Activated T-cell treated with anti-CD3 and anti-CD28 coated beads for 1 hour (primary cell): ENCODE data around the gene BAAT.
"Not testable (repeated sequence)": the region's sequence is repeated elsewhere in the genome, so short reads cannot be mapped to it uniquely, and the experiment has no call there.

Experiments
- DNase-seq: peaks from one replicate; pipeline ENCODE4 v3.0.0-alpha.2; 2020; ENCODE audit warnings: low read depth

BAAT gene

GRCh38 chr9:101384873-101385536, at the start of gene BAAT:
Gene BAAT (minus strand): TSS chr9:101385006. CDS start chr9:101371404, 13,602 bp downstream.
- not testable (repeated sequence) for DNase-seq

- no peak for DNase-seq
Measured at GRCh38 chr9:101433229-101433628, 48.4 kb upstream of the BAAT start.

- DNase-seq: no peak
Measured at GRCh38 chr9:101432740-101433139, 47.9 kb upstream of the BAAT start.

DNA sequence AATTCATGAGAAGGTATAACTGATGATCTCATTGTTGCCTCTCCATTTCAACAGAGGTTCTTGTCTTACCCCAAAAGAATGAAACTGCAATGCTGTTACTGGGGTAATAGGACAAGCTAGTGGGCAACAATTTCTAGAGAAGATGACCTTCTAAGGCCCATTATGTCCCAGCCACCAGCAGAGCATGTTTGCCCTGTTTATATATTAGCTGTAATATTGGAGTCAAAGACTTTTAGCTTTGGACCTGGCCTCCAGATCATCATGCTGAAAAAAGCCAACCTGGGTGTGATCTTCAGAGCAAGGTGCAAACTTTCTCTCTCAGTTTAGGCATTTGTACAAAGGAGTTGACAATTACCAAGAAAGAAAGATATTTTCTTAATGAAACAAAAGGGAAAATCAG, 47.4 kb upstream of the BAAT start:
- DNase-seq: no peak

DNA sequence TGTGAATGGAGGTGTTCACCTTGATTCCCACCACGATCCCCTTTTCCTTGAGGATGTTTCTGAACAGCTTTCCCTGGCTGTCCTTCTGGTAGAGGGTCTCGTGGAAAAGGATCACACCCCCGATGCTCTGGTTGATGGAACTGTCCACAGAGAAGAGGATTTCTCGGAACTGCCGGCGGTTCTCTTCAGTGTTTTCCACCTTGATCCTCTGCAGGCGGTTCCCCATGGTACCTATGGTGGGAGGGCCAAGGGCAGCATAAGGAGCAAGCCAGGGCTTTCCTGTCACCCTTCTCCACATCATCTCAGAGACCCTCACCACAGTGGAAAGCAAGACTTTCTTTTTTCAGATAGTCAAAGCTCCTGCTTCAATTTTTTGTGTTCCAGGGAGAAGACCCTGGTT, 44.9 kb upstream of the BAAT start:
- DNase-seq: no peak

- DNase-seq: no peak
Measured at GRCh38 chr9:101428909-101429308, 44.1 kb upstream of the BAAT start.

- DNase-seq: no peak
Measured at GRCh38 chr9:101427957-101428655, 43.3 kb upstream of the BAAT start.

DNA sequence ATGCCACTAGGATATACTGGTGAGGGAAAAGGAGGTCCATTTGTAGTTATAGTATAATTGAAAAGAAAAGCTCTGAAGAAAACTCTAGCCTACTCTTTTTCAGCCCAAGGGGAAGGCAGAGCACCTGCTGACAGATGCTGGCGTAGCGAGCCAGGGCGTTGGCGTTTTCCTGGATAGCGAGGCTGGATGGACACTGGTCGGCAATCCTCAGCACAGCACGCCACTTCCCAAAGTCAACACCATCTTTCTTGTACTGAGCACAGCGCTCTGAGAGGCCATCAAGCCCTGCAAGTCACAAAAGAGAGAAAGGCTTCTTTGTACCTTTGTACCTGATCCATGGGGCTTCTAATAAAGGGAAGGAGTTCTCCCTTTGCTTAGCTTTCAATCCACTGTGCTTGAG, 42.6 kb upstream of the BAAT start:
- DNase-seq: no peak

- no peak for DNase-seq
Measured at GRCh38 chr9:101421653-101422065, 36.9 kb upstream of the BAAT start.

GRCh38 chr9:101419863-101420262, 35.1 kb upstream of the BAAT start:
- no peak for DNase-seq

DNA sequence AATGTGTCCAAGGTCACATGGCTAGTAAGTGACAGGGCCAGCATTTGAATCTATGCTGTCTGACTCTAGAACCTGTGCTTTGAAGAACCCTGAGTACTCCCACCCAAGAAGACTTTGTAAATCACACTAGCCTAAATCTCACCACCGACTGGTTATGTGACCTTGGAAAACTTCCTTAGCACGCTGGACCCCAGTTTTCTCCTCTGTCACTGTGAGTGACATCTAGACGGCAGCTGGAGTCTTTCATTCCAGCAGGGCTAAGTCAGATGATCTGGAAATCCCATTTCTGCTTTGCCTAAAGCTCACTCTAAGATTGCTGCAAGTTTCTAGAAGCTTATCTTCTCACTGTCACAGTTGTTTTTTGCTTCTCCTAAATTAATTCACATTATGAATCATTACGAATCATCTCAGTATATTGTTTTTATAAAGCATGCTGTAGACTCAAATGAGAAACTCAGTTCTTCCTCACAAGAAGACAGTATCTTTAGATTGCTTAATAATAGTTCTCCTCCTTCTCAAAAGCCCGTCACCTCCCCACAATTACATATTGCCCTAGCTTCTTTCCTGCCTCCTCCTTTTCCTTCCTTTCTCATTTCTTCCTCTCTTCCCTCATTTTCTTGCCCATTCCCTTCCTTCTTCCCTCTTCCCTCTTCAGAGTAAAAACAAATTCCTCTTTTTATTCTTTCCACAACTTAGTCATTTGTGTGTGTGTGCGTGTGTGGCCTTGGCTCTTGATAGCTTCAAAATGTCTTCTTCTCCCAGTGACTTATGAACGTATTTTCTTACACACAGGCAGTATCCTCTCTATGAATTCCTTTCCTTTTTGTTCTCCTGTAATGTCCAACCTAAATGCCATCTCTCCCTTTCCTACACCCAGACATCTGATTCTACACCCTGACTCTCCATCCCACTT, 34.0 kb upstream of the BAAT start:
- DNase-seq: no peak

DNA sequence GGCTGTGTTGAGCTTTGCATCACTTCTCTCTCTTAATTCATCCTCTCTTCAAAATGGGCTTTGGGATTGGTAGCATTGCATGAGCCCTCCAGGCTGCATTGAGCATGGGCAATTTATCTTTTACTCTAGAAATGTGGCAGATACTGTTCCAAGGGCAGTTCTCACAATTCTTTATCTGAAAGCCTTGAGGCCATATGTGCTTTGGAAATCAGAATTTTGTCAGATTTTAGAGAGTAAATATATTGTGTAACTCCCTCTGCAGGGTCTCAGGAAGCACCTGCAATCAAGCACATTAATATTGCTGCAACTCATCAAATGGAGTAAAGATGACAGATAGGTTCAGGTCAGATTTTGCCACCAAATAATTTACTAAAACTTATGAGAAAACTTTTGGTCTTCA, 33.2 kb upstream of the BAAT start:
- no peak for DNase-seq

DNA sequence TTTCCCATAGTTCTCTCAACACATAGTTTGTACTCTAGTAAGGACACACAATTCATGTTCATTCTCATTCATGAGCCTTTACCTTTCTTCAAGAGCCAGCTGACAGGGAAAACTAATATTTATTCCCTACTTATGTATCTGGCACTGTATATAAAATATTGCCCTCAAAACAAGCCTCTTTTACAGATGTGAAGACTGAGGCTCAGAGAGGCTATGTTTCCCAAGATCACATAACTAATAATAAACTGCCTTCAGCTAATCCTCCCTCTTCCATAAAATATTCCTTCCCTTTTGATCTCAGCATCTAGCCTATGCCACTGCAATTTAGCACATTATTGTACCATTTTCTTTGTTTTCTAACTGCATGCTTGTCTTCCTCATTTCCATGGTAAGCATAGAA, 32.6 kb upstream of the BAAT start:
- DNase-seq: no peak

GRCh38 chr9:101415578-101415977, 30.8 kb upstream of the BAAT start:
- no peak for DNase-seq

GRCh38 chr9:101414839-101415238, 30.0 kb upstream of the BAAT start:
- DNase-seq: no peak

DNA sequence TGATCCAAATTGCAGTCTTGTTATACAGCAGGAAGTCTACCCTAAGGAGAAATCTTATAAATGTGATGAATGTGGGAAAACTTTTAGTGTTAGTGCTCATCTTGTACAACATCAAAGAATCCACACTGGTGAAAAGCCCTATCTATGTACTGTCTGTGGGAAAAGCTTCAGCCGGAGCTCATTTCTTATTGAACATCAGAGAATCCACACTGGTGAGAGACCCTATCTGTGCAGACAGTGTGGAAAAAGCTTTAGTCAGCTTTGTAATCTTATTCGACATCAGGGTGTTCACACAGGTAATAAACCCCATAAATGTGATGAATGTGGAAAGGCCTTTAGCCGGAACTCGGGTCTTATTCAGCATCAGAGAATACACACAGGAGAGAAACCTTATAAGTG, 24.3 kb upstream of the BAAT start:
- no peak for DNase-seq

DNA sequence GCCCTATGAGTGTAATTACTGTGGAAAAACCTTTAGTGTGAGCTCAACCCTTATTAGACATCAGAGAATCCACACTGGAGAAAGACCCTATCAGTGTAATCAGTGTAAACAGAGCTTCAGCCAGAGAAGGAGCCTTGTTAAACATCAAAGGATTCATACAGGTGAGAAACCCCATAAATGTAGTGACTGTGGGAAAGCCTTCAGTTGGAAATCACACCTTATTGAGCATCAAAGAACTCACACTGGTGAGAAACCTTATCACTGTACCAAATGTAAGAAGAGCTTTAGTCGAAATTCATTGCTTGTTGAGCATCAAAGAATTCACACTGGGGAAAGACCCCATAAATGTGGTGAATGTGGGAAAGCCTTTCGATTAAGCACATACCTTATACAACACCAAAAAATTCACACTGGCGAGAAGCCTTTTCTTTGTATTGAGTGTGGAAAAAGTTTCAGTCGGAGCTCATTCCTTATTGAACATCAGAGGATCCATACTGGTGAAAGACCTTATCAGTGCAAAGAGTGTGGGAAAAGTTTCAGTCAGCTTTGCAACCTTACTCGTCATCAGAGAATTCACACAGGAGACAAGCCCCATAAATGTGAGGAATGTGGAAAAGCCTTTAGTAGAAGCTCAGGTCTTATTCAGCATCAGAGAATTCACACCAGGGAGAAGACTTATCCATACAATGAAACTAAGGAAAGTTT, 23.7 kb upstream of the BAAT start:
- DNase-seq: no peak

- DNase-seq: no peak
Measured at GRCh38 chr9:101403516-101404285, 18.9 kb upstream of the BAAT start.

GRCh38 chr9:101400120-101400519, 15.3 kb upstream of the BAAT start:
- no peak for DNase-seq

DNA sequence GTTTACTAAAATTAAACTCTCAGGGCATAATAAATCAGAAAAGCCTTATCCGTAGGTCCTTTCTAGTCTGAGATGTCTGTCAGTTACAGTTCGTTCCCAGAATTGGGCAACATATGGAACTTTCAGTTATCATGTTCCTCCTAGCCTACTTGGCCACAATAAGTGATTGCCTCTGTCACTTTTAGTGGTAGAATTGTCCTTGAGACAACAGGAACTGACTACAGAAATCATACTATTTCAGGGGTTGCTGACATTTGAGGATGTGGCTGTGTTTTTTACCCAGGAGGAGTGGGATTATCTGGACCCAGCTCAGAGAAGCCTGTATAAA, 14.8 kb upstream of the BAAT start:
- DNase-seq: no peak

- no peak for DNase-seq
Measured at GRCh38 chr9:101398930-101399642, 14.3 kb upstream of the BAAT start.
